ENCODE data around the gene PRKAB1.

Gene PRKAB1

GRCh38 chr12:119679081-119679480 lies 11.1 kb downstream of the PRKAB1 start:
- H3K4me1 ChIP-seq (ENCODE audit: control insufficient read depth, insufficient read depth, low read length) = peaks cover 12% of the 10 kb centered on the region
- H3K36me3 ChIP-seq (ENCODE audit: control insufficient read depth, insufficient read depth, low read length) = peaks cover 56% of the 10 kb centered on the region
- H3K9me3 ChIP-seq (ENCODE audit: control insufficient read depth, insufficient read depth, low read length) = no peaks in the 10 kb centered on the region
- H3K9ac ChIP-seq (ENCODE audit: low read depth, low read length) = no peak overlapping the region
- no peak overlapping the region for H3K4me3 ChIP-seq (ENCODE audit: low read depth, low read length)
- H3K27me3 ChIP-seq (ENCODE audit: control insufficient read depth, insufficient read depth, low read length) = no peaks in the 10 kb centered on the region

DNA sequence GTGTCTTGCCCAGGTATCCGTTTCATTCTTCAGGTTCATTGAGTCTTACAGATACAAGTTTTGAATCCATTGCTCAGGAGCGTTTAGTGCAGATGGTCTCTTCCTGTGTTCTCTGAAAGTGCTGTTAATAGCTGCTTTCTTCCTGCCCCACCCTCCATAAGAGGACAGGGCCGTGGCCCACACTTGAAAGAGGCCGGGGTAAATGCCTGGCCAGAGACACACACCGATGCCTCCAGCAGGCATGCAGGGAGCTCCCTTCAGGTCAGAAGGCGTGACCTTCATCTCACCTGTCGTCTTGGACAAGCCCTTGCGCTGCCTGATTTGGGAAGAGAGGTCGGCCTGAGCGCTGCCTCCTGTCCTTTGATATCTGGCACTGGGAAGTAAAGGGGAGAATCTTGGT lies 11.6 kb downstream of the PRKAB1 start:
- no peaks in the 10 kb centered on the region for H3K27me3 ChIP-seq (ENCODE audit: control insufficient read depth, insufficient read depth, low read length)
- peaks cover 12% of the 10 kb centered on the region for H3K4me1 ChIP-seq (ENCODE audit: control insufficient read depth, insufficient read depth, low read length)
- peaks cover 52% of the 10 kb centered on the region for H3K36me3 ChIP-seq (ENCODE audit: control insufficient read depth, insufficient read depth, low read length)
- no peak overlapping the region for H3K4me3 ChIP-seq (ENCODE audit: low read depth, low read length)
- H3K9ac ChIP-seq (ENCODE audit: low read depth, low read length) = no peak overlapping the region
- no peaks in the 10 kb centered on the region for H3K9me3 ChIP-seq (ENCODE audit: control insufficient read depth, insufficient read depth, low read length)

DNA sequence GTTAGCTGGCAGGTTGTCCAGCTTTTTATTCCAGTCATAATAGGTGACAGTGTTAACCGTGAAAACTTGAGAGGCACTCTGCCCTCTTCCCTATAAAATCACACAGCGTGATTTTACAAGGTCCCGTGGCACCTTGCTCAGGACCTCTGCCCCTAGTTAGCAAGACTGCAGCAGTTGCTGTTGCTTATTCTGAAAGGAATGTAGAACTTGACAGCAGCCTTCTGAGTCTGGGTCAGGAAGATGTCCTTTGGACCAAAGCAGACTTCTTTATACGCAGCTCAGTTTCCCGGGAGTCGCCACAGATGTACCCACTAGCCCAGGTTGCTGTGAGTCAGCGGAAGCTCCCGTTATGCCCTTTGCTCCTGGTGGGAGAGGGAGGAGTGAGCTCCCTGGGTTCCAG lies 13.2 kb downstream of the PRKAB1 start:
- no peak overlapping the region for H3K9ac ChIP-seq (ENCODE audit: low read depth, low read length)
- H3K4me1 ChIP-seq (ENCODE audit: control insufficient read depth, insufficient read depth, low read length) = peaks cover 12% of the 10 kb centered on the region
- peaks cover 38% of the 10 kb centered on the region for H3K36me3 ChIP-seq (ENCODE audit: control insufficient read depth, insufficient read depth, low read length)
- no peaks in the 10 kb centered on the region for H3K9me3 ChIP-seq (ENCODE audit: control insufficient read depth, insufficient read depth, low read length)
- no peaks in the 10 kb centered on the region for H3K27me3 ChIP-seq (ENCODE audit: control insufficient read depth, insufficient read depth, low read length)
- H3K4me3 ChIP-seq (ENCODE audit: low read depth, low read length) = no peak overlapping the region

DNA sequence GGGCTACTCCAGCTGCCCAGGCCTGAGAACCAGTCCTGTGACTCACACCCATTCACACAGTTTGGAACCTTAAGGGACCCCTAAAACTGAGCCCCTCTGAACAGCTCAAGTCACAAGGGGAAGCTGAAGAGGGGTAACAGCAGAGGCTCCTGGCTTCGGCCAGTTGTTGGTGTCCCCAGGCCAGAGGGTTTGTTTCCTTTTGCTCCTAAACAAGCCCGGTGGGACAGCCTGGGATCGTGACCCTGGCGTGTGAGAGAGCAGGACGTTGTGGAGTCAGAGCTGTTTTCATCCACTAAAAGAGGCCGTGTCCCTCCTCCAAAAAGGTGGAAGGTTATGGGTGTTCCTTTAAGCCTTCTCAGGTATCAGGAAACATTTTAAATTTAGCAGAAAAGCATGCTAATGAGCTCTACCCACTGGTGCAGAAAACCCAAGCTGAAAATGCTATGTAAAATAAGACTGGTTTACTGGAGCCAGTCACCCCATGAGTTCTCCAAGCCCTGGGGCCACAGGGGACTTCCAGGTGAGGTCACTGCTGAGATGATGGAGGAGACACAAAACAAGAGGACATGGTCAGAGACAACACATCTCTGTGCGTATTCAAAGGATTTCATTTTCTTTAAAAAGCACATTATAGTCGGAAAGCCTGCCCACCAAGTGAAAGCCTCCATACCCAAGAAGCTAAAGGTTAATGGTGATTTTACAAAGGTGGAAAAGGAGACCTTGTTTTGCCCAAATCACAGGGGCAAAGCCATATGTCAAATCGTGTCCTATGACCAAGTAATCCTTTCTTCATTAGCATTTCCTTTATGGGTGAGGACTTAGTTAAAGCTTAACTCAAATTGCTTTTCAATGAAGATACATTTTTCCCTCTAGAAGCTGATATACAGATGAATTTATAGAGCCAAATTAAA lies 14.1 kb downstream of the PRKAB1 start:
- Histone ChIP-seq H3K36me3 (ENCODE audit: control insufficient read depth, insufficient read depth, low read length) (peaks cover 39% of the 10 kb centered on the region), H3K4me3 (ENCODE audit: low read depth, low read length) (no peak overlapping the region), H3K4me1 (ENCODE audit: control insufficient read depth, insufficient read depth, low read length) (peaks cover 12% of the 10 kb centered on the region), H3K9ac (ENCODE audit: low read depth, low read length) (no peak overlapping the region), H3K9me3 (ENCODE audit: control insufficient read depth, insufficient read depth, low read length) (no peaks in the 10 kb centered on the region), H3K27me3 (ENCODE audit: control insufficient read depth, insufficient read depth, low read length) (no peaks in the 10 kb centered on the region)

DNA sequence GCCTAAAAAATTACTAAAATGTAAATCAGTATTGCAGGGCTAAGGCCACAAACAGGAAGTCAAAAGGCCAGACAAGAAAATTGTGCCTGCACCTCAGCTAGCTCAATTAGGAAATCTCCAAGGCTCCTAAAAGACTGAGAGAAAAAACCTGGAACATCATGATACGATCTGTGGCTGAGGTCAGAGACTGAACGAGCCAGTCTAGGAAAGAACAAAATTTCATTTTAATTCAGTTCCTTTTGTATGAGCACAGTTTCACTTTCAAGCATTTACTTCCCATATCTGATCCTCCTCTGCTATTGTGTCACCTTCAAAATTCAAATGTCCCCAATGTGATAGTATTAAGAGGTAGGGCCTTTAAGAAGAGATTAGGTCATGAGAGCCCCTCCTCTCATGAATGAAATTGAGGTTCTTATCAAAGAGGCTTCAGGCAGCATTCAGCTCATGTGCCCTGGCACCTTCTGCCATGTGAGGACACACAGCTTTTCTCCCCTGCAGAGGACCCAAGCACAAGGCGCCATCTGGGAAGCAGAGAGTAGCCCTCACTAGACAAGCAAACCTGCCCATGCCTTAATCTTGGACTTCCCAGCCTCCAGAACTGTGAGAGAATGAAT lies 14.8 kb downstream of the PRKAB1 start:
- H3K36me3 ChIP-seq (ENCODE audit: control insufficient read depth, insufficient read depth, low read length) = peaks cover 37% of the 10 kb centered on the region
- peaks cover 12% of the 10 kb centered on the region for H3K4me1 ChIP-seq (ENCODE audit: control insufficient read depth, insufficient read depth, low read length)
- no peaks in the 10 kb centered on the region for H3K27me3 ChIP-seq (ENCODE audit: control insufficient read depth, insufficient read depth, low read length)
- no peak overlapping the region for H3K9ac ChIP-seq (ENCODE audit: low read depth, low read length)
- H3K4me3 ChIP-seq (ENCODE audit: low read depth, low read length) = no peak overlapping the region
- H3K9me3 ChIP-seq (ENCODE audit: control insufficient read depth, insufficient read depth, low read length) = no peaks in the 10 kb centered on the region

- no peak overlapping the region for H3K4me3 ChIP-seq (ENCODE audit: low read depth, low read length)
- peaks cover 37% of the 10 kb centered on the region for H3K36me3 ChIP-seq (ENCODE audit: control insufficient read depth, insufficient read depth, low read length)
- no peaks in the 10 kb centered on the region for H3K27me3 ChIP-seq (ENCODE audit: control insufficient read depth, insufficient read depth, low read length)
- H3K9ac ChIP-seq (ENCODE audit: low read depth, low read length) = no peak overlapping the region
- H3K9me3 ChIP-seq (ENCODE audit: control insufficient read depth, insufficient read depth, low read length) = no peaks in the 10 kb centered on the region
- peaks cover 12% of the 10 kb centered on the region for H3K4me1 ChIP-seq (ENCODE audit: control insufficient read depth, insufficient read depth, low read length)
Measured at GRCh38 chr12:119683413-119683812, 15.5 kb downstream of the PRKAB1 start.

GRCh38 chr12:119683816-119684215 lies 15.9 kb downstream of the PRKAB1 start:
- peaks cover 34% of the 10 kb centered on the region for H3K36me3 ChIP-seq (ENCODE audit: control insufficient read depth, insufficient read depth, low read length)
- no peak overlapping the region for H3K9ac ChIP-seq (ENCODE audit: low read depth, low read length)
- no peak overlapping the region for H3K4me3 ChIP-seq (ENCODE audit: low read depth, low read length)
- no peaks in the 10 kb centered on the region for H3K27me3 ChIP-seq (ENCODE audit: control insufficient read depth, insufficient read depth, low read length)
- H3K9me3 ChIP-seq (ENCODE audit: control insufficient read depth, insufficient read depth, low read length) = no peaks in the 10 kb centered on the region
- peaks cover 9% of the 10 kb centered on the region for H3K4me1 ChIP-seq (ENCODE audit: control insufficient read depth, insufficient read depth, low read length)

DNA sequence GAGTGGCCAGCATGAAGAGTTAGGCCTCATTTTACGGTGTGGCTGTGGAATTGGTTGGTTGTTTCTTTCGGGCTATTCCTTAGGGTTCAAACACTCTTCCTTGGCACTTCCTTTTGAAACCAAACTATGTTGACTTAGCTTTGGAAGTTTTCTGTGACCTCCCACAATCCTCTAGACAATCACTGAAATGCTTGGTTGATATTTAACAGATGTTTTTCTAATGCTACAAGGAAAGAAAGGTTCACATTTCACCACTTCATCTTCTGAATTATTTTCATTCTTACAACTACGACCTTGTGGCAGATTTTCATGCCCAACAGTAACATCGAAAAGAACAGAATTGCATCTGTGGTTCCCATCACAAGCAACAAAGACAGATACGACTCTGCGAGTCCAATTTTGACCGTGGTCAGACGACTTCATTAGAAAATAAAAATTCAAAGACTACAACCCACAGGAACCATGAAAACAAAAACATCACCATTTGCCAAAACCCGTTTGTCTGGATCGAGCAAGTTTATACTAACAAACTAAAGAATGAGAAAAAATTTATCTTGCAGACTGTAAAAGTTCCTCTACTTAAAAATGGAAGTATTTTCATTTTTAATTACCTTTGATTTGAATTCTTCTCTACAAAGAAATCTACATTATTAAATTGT lies 16.9 kb downstream of the PRKAB1 start:
- no peaks in the 10 kb centered on the region for H3K9me3 ChIP-seq (ENCODE audit: control insufficient read depth, insufficient read depth, low read length)
- H3K36me3 ChIP-seq (ENCODE audit: control insufficient read depth, insufficient read depth, low read length) = peaks cover 28% of the 10 kb centered on the region
- peaks cover 7% of the 10 kb centered on the region for H3K4me1 ChIP-seq (ENCODE audit: control insufficient read depth, insufficient read depth, low read length)
- no peaks in the 10 kb centered on the region for H3K27me3 ChIP-seq (ENCODE audit: control insufficient read depth, insufficient read depth, low read length)
- no peak overlapping the region for H3K9ac ChIP-seq (ENCODE audit: low read depth, low read length)
- H3K4me3 ChIP-seq (ENCODE audit: low read depth, low read length) = no peak overlapping the region

GRCh38 chr12:119685375-119685774 lies 17.4 kb downstream of the PRKAB1 start:
- no peak overlapping the region for H3K4me3 ChIP-seq (ENCODE audit: low read depth, low read length)
- no peak overlapping the region for H3K9ac ChIP-seq (ENCODE audit: low read depth, low read length)
- H3K4me1 ChIP-seq (ENCODE audit: control insufficient read depth, insufficient read depth, low read length) = peaks cover 7% of the 10 kb centered on the region
- H3K9me3 ChIP-seq (ENCODE audit: control insufficient read depth, insufficient read depth, low read length) = no peaks in the 10 kb centered on the region
- peaks cover 23% of the 10 kb centered on the region for H3K36me3 ChIP-seq (ENCODE audit: control insufficient read depth, insufficient read depth, low read length)
- H3K27me3 ChIP-seq (ENCODE audit: control insufficient read depth, insufficient read depth, low read length) = no peaks in the 10 kb centered on the region

- H3K9ac ChIP-seq (ENCODE audit: low read depth, low read length) = no peak overlapping the region
- H3K4me3 ChIP-seq (ENCODE audit: low read depth, low read length) = no peak overlapping the region
- H3K4me1 ChIP-seq (ENCODE audit: control insufficient read depth, insufficient read depth, low read length) = peaks cover 7% of the 10 kb centered on the region
- no peaks in the 10 kb centered on the region for H3K9me3 ChIP-seq (ENCODE audit: control insufficient read depth, insufficient read depth, low read length)
- no peaks in the 10 kb centered on the region for H3K27me3 ChIP-seq (ENCODE audit: control insufficient read depth, insufficient read depth, low read length)
- peaks cover 20% of the 10 kb centered on the region for H3K36me3 ChIP-seq (ENCODE audit: control insufficient read depth, insufficient read depth, low read length)
Measured at GRCh38 chr12:119686355-119686754, 18.4 kb downstream of the PRKAB1 start.

DNA sequence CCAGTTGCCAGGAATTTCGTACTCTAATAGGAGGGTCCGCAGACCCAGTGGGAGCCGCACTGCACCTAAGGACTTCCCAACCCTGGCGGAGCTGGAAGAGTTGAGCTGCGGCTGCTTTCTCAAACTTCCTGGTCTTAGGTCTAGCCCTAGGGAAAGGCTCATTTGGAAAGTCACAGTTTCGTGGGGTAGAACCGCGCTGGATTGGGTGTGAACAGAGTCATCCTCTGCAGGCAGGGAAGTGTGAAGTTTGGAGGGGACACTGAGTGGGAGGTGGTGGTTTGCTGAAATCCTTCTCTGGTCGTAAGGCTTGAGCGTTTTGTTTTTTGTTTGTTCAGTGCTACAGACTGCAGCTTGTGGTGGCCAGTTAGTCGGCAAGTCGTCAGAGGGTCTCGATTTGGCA lies 18.8 kb downstream of the PRKAB1 start:
- Histone ChIP-seq H3K4me3 (ENCODE audit: low read depth, low read length) (no peak overlapping the region), H3K9ac (ENCODE audit: low read depth, low read length) (no peak overlapping the region), H3K27me3 (ENCODE audit: control insufficient read depth, insufficient read depth, low read length) (no peaks in the 10 kb centered on the region), H3K36me3 (ENCODE audit: control insufficient read depth, insufficient read depth, low read length) (peaks cover 20% of the 10 kb centered on the region), H3K4me1 (ENCODE audit: control insufficient read depth, insufficient read depth, low read length) (peaks cover 5% of the 10 kb centered on the region), H3K9me3 (ENCODE audit: control insufficient read depth, insufficient read depth, low read length) (no peaks in the 10 kb centered on the region)

All from iPS-15b (cell line).